ENCODE data around the gene PRM3. TPM values are rescaled to one million over a fixed set of nuclear protein-coding genes. Genes with fewer than 3 reads are reported as not detected.

Gene PRM3
- total RNA-seq, 4 donors from 2014 or later, result not detected

DNA sequence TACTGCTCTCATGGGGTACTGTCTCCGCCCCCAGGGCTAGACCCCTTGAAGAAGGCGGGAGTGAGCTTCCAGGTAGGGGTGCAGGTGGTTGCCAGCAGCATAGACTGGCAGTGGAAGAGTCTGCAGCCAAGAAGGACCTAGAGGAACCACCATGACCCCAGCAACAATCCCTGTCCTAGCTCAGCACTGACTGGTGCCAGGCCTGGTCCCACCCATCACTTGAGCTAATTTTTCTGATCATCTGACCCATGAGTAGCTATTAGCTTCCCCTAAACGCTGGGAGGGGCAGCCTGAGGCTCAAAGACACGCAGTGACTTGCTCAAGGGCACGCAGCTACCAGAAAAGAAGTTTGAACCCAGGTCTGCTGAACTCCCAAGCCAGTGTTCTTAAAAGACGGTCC, 945 bp downstream of the PRM3 start:
- peaks cover 0 to under 1% (median 0%) of the 10 kb centered on the region in 3 donors for H3K9me3 ChIP-seq
- H3K36me3 ChIP-seq, result no peaks in the 10 kb centered on the region
- no peak overlapping the region for H3K27ac ChIP-seq
- WGBS, 2 donors (ENCODE audit: low coverage in 1 of 2), result 90% methylated on average over 2 of the region's 6 CpGs; no CpG with 5 or more reads in 1 of the 2 donors
- no peaks in the 10 kb centered on the region for H3K4me1 ChIP-seq
- H3K27me3 ChIP-seq, result no peaks in the 10 kb centered on the region
- no peak overlapping the region for H3K4me3 ChIP-seq
- no peak for ATAC-seq
- TF ChIP-seq POLR2A (IDR thresholded peaks at IDR 0.05), result no peak
- TF ChIP-seq POLR2AphosphoS5 (IDR thresholded peaks at IDR 0.05), result no peak
- TF ChIP-seq, protein P1, sequence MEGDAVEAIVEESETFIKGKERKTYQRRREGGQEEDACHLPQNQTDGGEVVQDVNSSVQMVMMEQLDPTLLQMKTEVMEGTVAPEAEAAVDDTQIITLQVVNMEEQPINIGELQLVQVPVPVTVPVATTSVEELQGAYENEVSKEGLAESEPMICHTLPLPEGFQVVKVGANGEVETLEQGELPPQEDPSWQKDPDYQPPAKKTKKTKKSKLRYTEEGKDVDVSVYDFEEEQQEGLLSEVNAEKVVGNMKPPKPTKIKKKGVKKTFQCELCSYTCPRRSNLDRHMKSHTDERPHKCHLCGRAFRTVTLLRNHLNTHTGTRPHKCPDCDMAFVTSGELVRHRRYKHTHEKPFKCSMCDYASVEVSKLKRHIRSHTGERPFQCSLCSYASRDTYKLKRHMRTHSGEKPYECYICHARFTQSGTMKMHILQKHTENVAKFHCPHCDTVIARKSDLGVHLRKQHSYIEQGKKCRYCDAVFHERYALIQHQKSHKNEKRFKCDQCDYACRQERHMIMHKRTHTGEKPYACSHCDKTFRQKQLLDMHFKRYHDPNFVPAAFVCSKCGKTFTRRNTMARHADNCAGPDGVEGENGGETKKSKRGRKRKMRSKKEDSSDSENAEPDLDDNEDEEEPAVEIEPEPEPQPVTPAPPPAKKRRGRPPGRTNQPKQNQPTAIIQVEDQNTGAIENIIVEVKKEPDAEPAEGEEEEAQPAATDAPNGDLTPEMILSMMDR (IDR thresholded peaks at IDR 0.05), result no peak
- TF ChIP-seq EP300 (IDR thresholded peaks at IDR 0.05), result no peak

- Histone ChIP-seq H3K4me3 (no peak overlapping the region), H3K27me3 (no peaks in the 10 kb centered on the region), H3K27ac (no peak overlapping the region), H3K9me3 (no peaks in the 10 kb centered on the region), H3K4me1 (no peaks in the 10 kb centered on the region), H3K36me3 (no peaks in the 10 kb centered on the region)
- 96% methylated on average over 5 of the region's 10 CpGs; no CpG with 5 or more reads in 1 of the 2 donors for WGBS, 2 donors (ENCODE audit: low coverage in 1 of 2)
- ATAC-seq, result no peak
- TF ChIP-seq POLR2AphosphoS5 (IDR thresholded peaks at IDR 0.05) (no peak), POLR2A (IDR thresholded peaks at IDR 0.05) (no peak), EP300 (IDR thresholded peaks at IDR 0.05) (no peak)
- TF ChIP-seq, protein P1 (IDR thresholded peaks at IDR 0.05), result no peak
Observed at GRCh38 chr16:11271610-11272009, 1.8 kb downstream of the PRM3 start.

DNA sequence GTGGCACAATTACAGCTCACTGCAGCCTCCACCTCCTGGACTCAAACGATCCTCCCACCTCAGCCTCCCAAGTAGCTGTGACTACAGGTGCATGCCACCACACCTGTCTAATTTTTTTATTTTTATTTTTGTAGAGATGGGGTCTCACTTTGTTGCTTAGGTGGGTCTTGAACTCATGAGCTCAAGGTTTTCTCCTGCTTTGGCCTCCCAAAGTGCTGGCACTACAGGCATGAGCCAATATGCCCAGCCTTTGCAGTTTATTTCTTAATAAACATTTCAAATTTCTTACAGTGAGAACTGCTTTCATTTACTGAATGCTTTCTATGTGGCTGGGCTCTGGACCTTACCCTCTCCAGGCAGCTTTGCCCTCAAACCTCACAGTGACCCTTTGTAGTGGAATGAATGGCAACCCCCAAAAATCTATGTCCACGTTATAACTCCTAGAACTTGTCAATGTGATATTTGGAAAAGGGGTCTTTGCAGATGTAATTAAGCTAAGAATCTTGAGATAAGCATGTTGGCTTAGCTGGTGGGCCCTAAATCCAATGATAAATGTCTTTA, 2.7 kb downstream of the PRM3 start:
- 77 to 100% methylated on average over 2 of the region's 2 CpGs for WGBS, 2 donors (ENCODE audit: low coverage in 1 of 2)
- TF ChIP-seq POLR2AphosphoS5 (IDR thresholded peaks at IDR 0.05) (no peak), EP300 (IDR thresholded peaks at IDR 0.05) (no peak), POLR2A (IDR thresholded peaks at IDR 0.05) (no peak)
- TF ChIP-seq, protein P1 (IDR thresholded peaks at IDR 0.05), result no peak
- no peak overlapping the region for H3K4me3 ChIP-seq
- no peak overlapping the region for H3K27ac ChIP-seq
- no peaks in the 10 kb centered on the region for H3K9me3 ChIP-seq
- H3K36me3 ChIP-seq, result no peaks in the 10 kb centered on the region
- ATAC-seq, result no peak
- no peaks in the 10 kb centered on the region for H3K4me1 ChIP-seq
- no peaks in the 10 kb centered on the region for H3K27me3 ChIP-seq

GRCh38 chr16:11268921-11269375, 4.5 kb downstream of the PRM3 start, which contains the start of gene TNP2:
Gene TNP2, minus strand, starts transcription at chr16:11269325. Its CDS starts 63 bp downstream, at chr16:11269262.
- Histone ChIP-seq H3K27me3 (no peaks in the 10 kb centered on the region), H3K4me3 (no peak within 1 kb of the TSS), H3K27ac (no peak within 1 kb of the TSS), H3K4me1 (no peaks in the 10 kb centered on the region), H3K9me3 (no peaks in the 10 kb centered on the region), H3K36me3 (no peaks in the 10 kb centered on the region)
- no peak for TF ChIP-seq POLR2AphosphoS5 (IDR thresholded peaks at IDR 0.05)
- no peak for TF ChIP-seq EP300 (IDR thresholded peaks at IDR 0.05)
- no CpG with 5 or more reads among the region's 11 CpGs for WGBS, 2 donors (ENCODE audit: low coverage in 1 of 2)
- ATAC-seq, result no peak

- no peaks in the 10 kb centered on the region for H3K9me3 ChIP-seq
- no peaks in the 10 kb centered on the region for H3K36me3 ChIP-seq
- no peaks in the 10 kb centered on the region for H3K27me3 ChIP-seq
- WGBS, 2 donors (ENCODE audit: low coverage in 1 of 2), result 96 to 100% methylated on average over 3 of the region's 7 CpGs
- no peaks in the 10 kb centered on the region for H3K4me1 ChIP-seq
- ATAC-seq, result no peak
- no peak overlapping the region for H3K27ac ChIP-seq
- TF ChIP-seq, protein P1 (IDR thresholded peaks at IDR 0.05), result no peak
- no peak for TF ChIP-seq POLR2AphosphoS5 (IDR thresholded peaks at IDR 0.05)
- TF ChIP-seq POLR2A (IDR thresholded peaks at IDR 0.05), result no peak
- no peak for TF ChIP-seq EP300 (IDR thresholded peaks at IDR 0.05)
- H3K4me3 ChIP-seq, result no peak overlapping the region
Observed at GRCh38 chr16:11265124-11265523, 8.3 kb downstream of the PRM3 start.

Data from gastroesophageal sphincter (tissue), 4 donors.